Endothelial cell of umbilical vein (primary cell): ENCODE measurements around the gene CDH19. TPM values are rescaled to one million over a fixed set of nuclear protein-coding genes. Genes with fewer than 3 reads are reported as not detected.

Source experiments
- BruUV-seq: library from RNA; stranded (reverse); fragments of 400-500 nt; replicated peaks from 2 replicates; lab custom pipeline; 2021; lab: Mats Ljungman, UMichigan
- CTCF ChIA-PET: fragments of 300-600, 350-600 bp; sonication (Branson Sonifier 250); formaldehyde crosslinking; loops from one replicate; lab custom pipeline; 2021; ENCODE audit warnings: antibody characterized with exemption, inconsistent platforms; lab: Charles Lee
- POLR2A ChIA-PET: fragments of 300-600, 350-600 bp; sonication (Branson Sonifier 250); formaldehyde crosslinking; loops from one replicate; lab custom pipeline; 2021; ENCODE audit warnings: antibody characterized with exemption, inconsistent platforms; lab: Charles Lee
- DNase-seq: peaks from one replicate; pipeline ENCODE4 v3.0.0-alpha.2; 2011; ENCODE audit warnings: low read depth, low spot score
- FAIRE-seq: peaks from 2 replicates; lab custom pipeline; 2011; peaks lifted over from hg19 to GRCh38; lab: Jason Lieb, UNC
- H2AFZ ChIP-seq: 2 replicates; pipeline ENCODE4 v1.6.0; 2012; ENCODE audit warnings: low read depth, low read length, control low read depth, inconsistent platforms
- H3K27ac ChIP-seq: 2 replicates; pipeline ENCODE4 v1.5.1; 2011; ENCODE audit warnings: low read depth, mild to moderate bottlenecking, control low read depth, low read length, moderate library complexity; ENCODE audit not compliant: insufficient read depth
- H3K27me3 ChIP-seq, 2 experiments: 2 replicates each; pipeline versions ENCODE4 v1.6.0 to v1.6.1; 2011; ENCODE audit warnings: low read length in 2 of 2, mixed read lengths in 1 of 2; ENCODE audit not compliant: control insufficient read depth in 2 of 2, insufficient read depth in 2 of 2
- H3K36me3 ChIP-seq, 2 experiments: 2 replicates in 1 of 2; 3 replicates in 1 of 2; pipeline ENCODE4 v1.5.1; 2011; ENCODE audit warnings: low read length in 2 of 2, mild to moderate bottlenecking in 1 of 2, moderate library complexity in 1 of 2; ENCODE audit not compliant: control insufficient read depth in 2 of 2, insufficient read depth in 2 of 2; ENCODE audit errors: extremely low read depth in 1 of 2
- H3K4me1 ChIP-seq: 3 replicates; pipeline ENCODE4 v1.5.1; 2011; ENCODE audit warnings: mild to moderate bottlenecking, low read length; ENCODE audit not compliant: control insufficient read depth, insufficient read depth; ENCODE audit errors: extremely low read depth
- H3K4me2 ChIP-seq: 2 replicates; pipeline ENCODE4 v1.6.1; 2011; ENCODE audit warnings: low read length, control low read depth, mixed read lengths; ENCODE audit not compliant: insufficient read depth
- H3K4me3 ChIP-seq, 3 experiments: fragments of 200-600 bp in 1 of 3; sonication (generic), shearing (Covaris generic) in 1 of 3; replicated peaks in 1 of 3; 2 replicates each; pipeline ENCODE4 v1.5.1; 2011 to 2016; ENCODE audit warnings: control low read depth in 3 of 3, low read length in 3 of 3, mild to moderate bottlenecking in 2 of 3, inconsistent platforms in 1 of 3, low read depth in 1 of 3, moderate library complexity in 1 of 3; ENCODE audit not compliant: insufficient read depth in 1 of 3
- H3K79me2 ChIP-seq: 2 replicates; pipeline ENCODE4 v1.6.0; 2012; ENCODE audit warnings: low read length, inconsistent platforms; ENCODE audit not compliant: control insufficient read depth, insufficient read depth
- H3K9ac ChIP-seq: replicated peaks from 2 replicates; pipeline ENCODE3; 2011; ENCODE audit warnings: low read length, control low read depth; ENCODE audit not compliant: insufficient read depth; ENCODE audit errors: extremely low read depth
- H3K9me1 ChIP-seq: replicated peaks from 3 replicates; pipeline ENCODE4 v1.6.0; 2011; ENCODE audit warnings: mild to moderate bottlenecking, low read length; ENCODE audit not compliant: control insufficient read depth, insufficient read depth; ENCODE audit errors: extremely low read depth
- H3K9me3 ChIP-seq: replicated peaks from 2 replicates; pipeline ENCODE4 v1.5.1; 2012; ENCODE audit warnings: low read length, inconsistent platforms; ENCODE audit not compliant: control insufficient read depth, insufficient read depth
- H4K20me1 ChIP-seq: replicated peaks from 2 replicates; pipeline ENCODE3; 2011; ENCODE audit warnings: mild to moderate bottlenecking, low read length; ENCODE audit not compliant: control insufficient read depth, insufficient read depth; ENCODE audit errors: extremely low read depth
- EZH2 ChIP-seq: IDR thresholded peaks from 2 replicates; pipeline ENCODE4 v1.6.1; 2012; ENCODE audit warnings: borderline replicate concordance, low read depth, mild to moderate bottlenecking, moderate library complexity, low read length, inconsistent platforms; ENCODE audit not compliant: severe bottlenecking
- FOS ChIP-seq: IDR thresholded peaks from 2 replicates; pipeline ENCODE4 v1.6.1; 2011; ENCODE audit warnings: mild to moderate bottlenecking, low read length, moderate library complexity, borderline replicate concordance; ENCODE audit not compliant: insufficient read depth
- GATA2 ChIP-seq: IDR thresholded peaks from 2 replicates; pipeline ENCODE4 v1.7.0; 2011; ENCODE audit warnings: low read depth, mild to moderate bottlenecking, moderate library complexity, mixed read lengths, low read length; ENCODE audit not compliant: insufficient read length, insufficient read depth
- JUN ChIP-seq: IDR thresholded peaks from 2 replicates; pipeline ENCODE4 v1.6.1; 2011; ENCODE audit warnings: borderline replicate concordance, low read depth; ENCODE audit not compliant: insufficient read length, insufficient read depth
- MAX ChIP-seq: IDR thresholded peaks from 2 replicates; pipeline ENCODE4 v1.6.1; 2011; ENCODE audit not compliant: insufficient read depth, insufficient read length
- MYC ChIP-seq: IDR thresholded peaks from one replicate; pipeline ENCODE4 v1.6.1; 2011; ENCODE audit warnings: mild to moderate bottlenecking, low read depth, low read length
- POLR2A ChIP-seq: IDR thresholded peaks from 2 replicates; pipeline ENCODE4 v1.6.1; 2012; ENCODE audit warnings: low read depth, mild to moderate bottlenecking, control low read depth, low read length
- POLR2AphosphoS5 ChIP-seq: IDR thresholded peaks from 2 replicates; pipeline ENCODE4 v1.6.1; 2012; ENCODE audit warnings: low read depth, mild to moderate bottlenecking, control low read depth, low read length, moderate library complexity; ENCODE audit not compliant: insufficient read depth
- dilution Hi-C: fragments of 300-500 bp; cut with MboI; formaldehyde crosslinking; loops from one replicate; pipeline ENCODE4 v1.15.0; 2019; ENCODE audit warnings: low sequenced_read_pairs; ENCODE audit not compliant: extremely low pct_ligation_motif_present
- intact Hi-C: fragments of 100-400 bp; cut with micrococcal nuclease; formaldehyde crosslinking; loops from one replicate; pipeline ENCODE4 v1.10.0; 2022
- polyA plus RNA-seq, 4 experiments: library from polyadenylated mRNA; depleted of rRNA in 3 of 4; stranded (reverse) in 3 of 4; unstranded in 1 of 4; fragments of >200 nt; gene quantifications; 2 replicates each; pipeline versions ENCODE4 v1.2.1 to v1.2.3, GENCODE V29; 2011 to 2012; ENCODE audit warnings: missing spikeins in 1 of 4
- total RNA-seq: library from RNA; stranded (reverse); gene quantifications from 2 replicates; pipeline ENCODE4 v1.2.3, GENCODE V29; 2021
- TF ChIP-seq, protein P1 (sequence below), 2 donors: IDR thresholded peaks; 1 replicate in 1 of 2; 2 replicates in 1 of 2; pipeline ENCODE4 v1.5.1; 2011; ENCODE audit warnings: low read length in 2 of 2, mild to moderate bottlenecking in 2 of 2, moderate library complexity in 2 of 2, control low read depth in 1 of 2, inconsistent platforms in 1 of 2, low read depth in 1 of 2; ENCODE audit not compliant: insufficient read depth in 1 of 2; ENCODE audit errors: extremely low read depth in 1 of 2

The CDH19 gene
- total and polyA plus RNA-seq, 2 donors (not counting 3 experiments of a cell fraction or from before 2014, with no cell fraction given), result not detected

DNA sequence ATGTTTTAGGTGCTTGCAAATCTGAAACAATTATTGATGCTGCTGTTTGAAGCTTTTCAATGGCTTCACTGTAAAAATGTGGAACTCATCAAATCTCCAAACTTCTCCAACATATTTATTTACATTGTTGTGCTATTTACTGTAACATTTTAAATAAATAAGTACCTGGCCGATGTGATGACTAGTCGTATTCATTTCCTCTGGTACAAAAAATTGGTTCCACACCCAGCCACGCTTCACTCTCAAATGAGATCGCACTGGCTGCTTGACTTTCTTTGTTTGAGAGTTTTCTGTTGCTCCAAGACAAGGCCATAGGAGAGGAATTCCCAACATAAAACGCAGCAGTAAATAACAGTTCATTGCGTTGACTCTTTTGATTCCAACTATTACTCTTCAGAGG, 32.0 kb downstream of the CDH19 start:
- no peak for TF ChIP-seq POLR2A
- no peak for TF ChIP-seq FOS
- TF ChIP-seq MYC, result no peak
- TF ChIP-seq POLR2AphosphoS5, result no peak
- no peak for TF ChIP-seq GATA2
- TF ChIP-seq, protein P1, sequence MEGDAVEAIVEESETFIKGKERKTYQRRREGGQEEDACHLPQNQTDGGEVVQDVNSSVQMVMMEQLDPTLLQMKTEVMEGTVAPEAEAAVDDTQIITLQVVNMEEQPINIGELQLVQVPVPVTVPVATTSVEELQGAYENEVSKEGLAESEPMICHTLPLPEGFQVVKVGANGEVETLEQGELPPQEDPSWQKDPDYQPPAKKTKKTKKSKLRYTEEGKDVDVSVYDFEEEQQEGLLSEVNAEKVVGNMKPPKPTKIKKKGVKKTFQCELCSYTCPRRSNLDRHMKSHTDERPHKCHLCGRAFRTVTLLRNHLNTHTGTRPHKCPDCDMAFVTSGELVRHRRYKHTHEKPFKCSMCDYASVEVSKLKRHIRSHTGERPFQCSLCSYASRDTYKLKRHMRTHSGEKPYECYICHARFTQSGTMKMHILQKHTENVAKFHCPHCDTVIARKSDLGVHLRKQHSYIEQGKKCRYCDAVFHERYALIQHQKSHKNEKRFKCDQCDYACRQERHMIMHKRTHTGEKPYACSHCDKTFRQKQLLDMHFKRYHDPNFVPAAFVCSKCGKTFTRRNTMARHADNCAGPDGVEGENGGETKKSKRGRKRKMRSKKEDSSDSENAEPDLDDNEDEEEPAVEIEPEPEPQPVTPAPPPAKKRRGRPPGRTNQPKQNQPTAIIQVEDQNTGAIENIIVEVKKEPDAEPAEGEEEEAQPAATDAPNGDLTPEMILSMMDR (IDR thresholded peaks at IDR 0.05; ENCODE audit: extremely low read depth in 1 of 2, insufficient read depth in 1 of 2, low read depth in 1 of 2, low read length in 2 of 2), result no peak
- no peak for TF ChIP-seq JUN
- TF ChIP-seq EZH2, result no peak
- no peak for TF ChIP-seq MAX
- DNase-seq (no peak), FAIRE-seq (no peak)
- no peaks in the 10 kb centered on the region for H3K9me3 ChIP-seq
- no peak overlapping the region for H3K9ac ChIP-seq
- intact Hi-C loops (no loop called here), dilution Hi-C loops (no loop called here)
- no peaks in the 10 kb centered on the region for H4K20me1 ChIP-seq
- no peaks in the 10 kb centered on the region for H3K36me3 ChIP-seq
- no peaks in the 10 kb centered on the region for H3K4me1 ChIP-seq
- no peaks in the 10 kb centered on the region for H3K9me1 ChIP-seq
- no peak overlapping the region for H3K4me2 ChIP-seq
- ChIA-PET POLR2A (no interaction called here), CTCF (interaction anchor here (1.5 kb wide), 1 partner anchor 12 kb away, joined by 9 read pairs; no protein-coding TSS in a partner anchor)
- no peak overlapping the region for H2AFZ ChIP-seq
- no peak overlapping the region for H3K4me3 ChIP-seq
- no peaks in the 10 kb centered on the region for H3K79me2 ChIP-seq
- H3K27me3 ChIP-seq, result no peaks in the 10 kb centered on the region
- no TSS peak for BruUV-seq
- H3K27ac ChIP-seq, result no peak overlapping the region
